SU-DHL-6 (cell line): ENCODE data around the gene MAPT.

Experiments used
- H2AFZ ChIP-seq: fragments of 200-600 bp; sonication (generic); 2 replicates; pipeline ENCODE4 v1.6.1; 2014; ENCODE audit warnings: low read depth, mild to moderate bottlenecking, moderate library complexity, mixed read lengths, antibody characterized with exemption, low read length; ENCODE audit not compliant: severe bottlenecking
- H3F3A ChIP-seq: fragments of 200-600 bp; shearing (Covaris generic); 2 replicates; pipeline ENCODE4 v1.6.0; 2016; ENCODE audit warnings: antibody characterized with exemption, mild to moderate bottlenecking; ENCODE audit not compliant: insufficient read depth
- H3K27ac ChIP-seq: fragments of 200-600 bp; sonication (generic); 2 replicates; pipeline ENCODE4 v1.5.1; 2016; ENCODE audit warnings: low read depth, mild to moderate bottlenecking, low read length, moderate library complexity, mixed read lengths
- H3K27me3 ChIP-seq: fragments of 200-600 bp; sonication (generic), shearing (Covaris generic); 2 replicates; pipeline ENCODE4 v1.6.0; 2014; ENCODE audit warnings: mild to moderate bottlenecking, low read length
- H3K36me3 ChIP-seq: fragments of 200-600 bp; sonication (generic); 2 replicates; pipeline ENCODE4 v1.6.1; 2014; ENCODE audit warnings: mild to moderate bottlenecking, low read length, mixed read lengths
- H3K4me2 ChIP-seq: fragments of 300-600, 200-600 bp; shearing (Covaris generic), sonication (generic); 2 replicates; pipeline ENCODE4 v1.6.0; 2014; ENCODE audit warnings: low read length, low read depth, mild to moderate bottlenecking; ENCODE audit not compliant: poor library complexity, severe bottlenecking
- H3K4me3 ChIP-seq: fragments of 200-600 bp; sonication (generic); 2 replicates; pipeline ENCODE4 v1.5.1; 2014; ENCODE audit warnings: antibody characterized with exemption, low read length, mild to moderate bottlenecking, mixed read lengths; ENCODE audit not compliant: insufficient read depth, poor library complexity, severe bottlenecking
- H3K79me2 ChIP-seq: fragments of 200-600 bp; sonication (generic); 2 replicates; pipeline ENCODE4 v1.6.1; 2014; ENCODE audit warnings: mild to moderate bottlenecking, low read length, moderate library complexity; ENCODE audit not compliant: insufficient read depth
- H3K9ac ChIP-seq: fragments of 200-600 bp; sonication (generic); 2 replicates; pipeline ENCODE4 v1.7.0; 2014; ENCODE audit warnings: mild to moderate bottlenecking, low read length
- H3K9me2 ChIP-seq: fragments of 200-600 bp; sonication (generic); replicated peaks from 2 replicates; pipeline ENCODE4 v1.6.1; 2014; ENCODE audit warnings: low read length; ENCODE audit not compliant: insufficient read depth
- H3K9me3 ChIP-seq: fragments of 200-600 bp; sonication (generic); 2 replicates; pipeline ENCODE4 v1.6.1; 2014; ENCODE audit warnings: low read length, mixed read lengths; ENCODE audit not compliant: insufficient read depth
- H4K20me1 ChIP-seq: fragments of 200-600 bp; sonication (generic); 2 replicates; pipeline ENCODE4 v1.6.1; 2014; ENCODE audit warnings: low read depth, mild to moderate bottlenecking, antibody characterized with exemption, low read length, moderate library complexity, mixed read lengths
- CTCF ChIP-seq: fragments of 200-600 bp; sonication (generic); IDR thresholded peaks from one replicate; pipeline ENCODE4 v1.5.1; 2017; ENCODE audit warnings: antibody characterized with exemption, mild to moderate bottlenecking, low read length, moderate library complexity; ENCODE audit not compliant: insufficient read depth, poor library complexity, severe bottlenecking
- EZH2phosphoT487 ChIP-seq: fragments of 200-600 bp; sonication (generic), shearing (Covaris generic); conservative IDR thresholded peaks from 2 replicates; pipeline ENCODE4 v1.6.1; 2018; ENCODE audit warnings: mild to moderate bottlenecking, antibody characterized with exemption, low read length, moderate library complexity, mixed read lengths

The MAPT gene

GRCh38 chr17:46028374-46028773 lies 134.0 kb downstream of the MAPT start:
- no peak overlapping the region for H3K27ac ChIP-seq
- H3K4me3 ChIP-seq = no peak overlapping the region
- H3K36me3 ChIP-seq = no peaks in the 10 kb centered on the region
- H3K9ac ChIP-seq = no peak overlapping the region
- H2AFZ ChIP-seq = no peak overlapping the region
- H3F3A ChIP-seq = no peaks in the 10 kb centered on the region
- H3K79me2 ChIP-seq = no peaks in the 10 kb centered on the region
- no peaks in the 10 kb centered on the region for H3K27me3 ChIP-seq
- H4K20me1 ChIP-seq = no peaks in the 10 kb centered on the region
- no peak overlapping the region for H3K4me2 ChIP-seq
- H3K9me2 ChIP-seq = no peaks in the 10 kb centered on the region
- TF ChIP-seq CTCF (no peak), EZH2phosphoT487 (no peak)
- H3K9me3 ChIP-seq = no peaks in the 10 kb centered on the region

GRCh38 chr17:46028981-46029565 lies 134.7 kb downstream of the MAPT start:
- H3K9me2 ChIP-seq = no peaks in the 10 kb centered on the region
- H4K20me1 ChIP-seq = no peaks in the 10 kb centered on the region
- H3K27ac ChIP-seq = no peak overlapping the region
- no peak overlapping the region for H3K4me2 ChIP-seq
- no peaks in the 10 kb centered on the region for H3K27me3 ChIP-seq
- H3K9me3 ChIP-seq = no peaks in the 10 kb centered on the region
- TF ChIP-seq CTCF (no peak), EZH2phosphoT487 (no peak)
- H3F3A ChIP-seq = no peaks in the 10 kb centered on the region
- H3K79me2 ChIP-seq = no peaks in the 10 kb centered on the region
- H3K9ac ChIP-seq = no peak overlapping the region
- H2AFZ ChIP-seq = no peak overlapping the region
- H3K4me3 ChIP-seq = no peak overlapping the region
- H3K36me3 ChIP-seq = no peaks in the 10 kb centered on the region; the same call in 1 of the 2 replicates

- H3K36me3 ChIP-seq = no peaks in the 10 kb centered on the region; the same call in 1 of the 2 replicates
- no peak overlapping the region for H3K4me3 ChIP-seq
- no peak overlapping the region for H3K4me2 ChIP-seq
- no peaks in the 10 kb centered on the region for H3K9me3 ChIP-seq
- H3K27me3 ChIP-seq = no peaks in the 10 kb centered on the region
- H4K20me1 ChIP-seq = no peaks in the 10 kb centered on the region
- no peak overlapping the region for H3K9ac ChIP-seq
- TF ChIP-seq EZH2phosphoT487 (no peak), CTCF (no peak)
- no peak overlapping the region for H3K27ac ChIP-seq
- no peaks in the 10 kb centered on the region for H3K79me2 ChIP-seq
- H3F3A ChIP-seq = no peaks in the 10 kb centered on the region
- no peak overlapping the region for H2AFZ ChIP-seq
- H3K9me2 ChIP-seq = no peaks in the 10 kb centered on the region
These were observed 135.3 kb downstream of the MAPT start for GRCh38 chr17:46029627-46030026.
